ENCODE measurements around the gene BLOC1S5. TPM values are rescaled to one million over a fixed set of nuclear protein-coding genes. Genes with fewer than 3 reads are reported as not detected.

Gene BLOC1S5
- total and polyA plus RNA-seq, 2 of the 13 experiments (the other 11 are each of a cell fraction or from before 2014, with no cell fraction given) = 10.5 to 41.5 TPM

DNA sequence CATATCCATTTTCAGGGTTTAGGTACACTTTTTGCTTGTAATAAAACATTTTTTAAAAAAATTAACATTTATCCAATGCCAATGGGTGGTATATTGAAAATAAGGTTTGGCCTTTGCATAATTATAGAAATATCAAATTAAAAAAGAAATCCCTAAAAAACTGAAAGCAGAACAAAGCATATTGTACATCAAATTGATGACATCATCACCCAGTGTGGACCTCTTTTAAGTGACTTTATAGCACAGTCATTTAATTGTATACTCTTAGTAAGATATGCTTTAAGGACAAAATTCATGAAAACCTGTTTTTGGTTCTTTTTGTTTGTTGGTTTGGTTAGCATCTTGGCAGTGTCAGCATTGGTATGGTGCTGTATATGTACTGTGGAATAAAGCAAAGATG lies 39.5 kb upstream of the BLOC1S5 start:
- ATAC-seq = no peak
- Histone ChIP-seq H3K79me2 (ENCODE audit: insufficient read depth, low read length) (peaks cover 34% of the 10 kb centered on the region), H3K4me2 (ENCODE audit: low read depth, low read length) (no peak overlapping the region), H3K27me3 (ENCODE audit: control insufficient read depth in 1 of 2, insufficient read depth in 2 of 2, low read length in 2 of 2) (peaks cover 0 to 5% of the 10 kb centered on the region in 2 experiments; a peak in 1 of 5 replicates), H2AFZ (ENCODE audit: low read length) (no peak overlapping the region), H3K4me1 (ENCODE audit: insufficient read depth, low read length) (peaks cover 47% of the 10 kb centered on the region), H3K9ac (ENCODE audit: insufficient read depth, low read depth, low read length) (no peak overlapping the region), H3K9me3 (ENCODE audit: low read length) (no peaks in the 10 kb centered on the region), H3K27ac (ENCODE audit: extremely low read length, insufficient read depth, low read length) (no peak overlapping the region), H3K36me3 (replicated peaks in 1 of 2; ENCODE audit: control insufficient read depth in 1 of 2, insufficient read depth in 2 of 2, low read length in 2 of 2) (peaks cover 0 to 6% of the 10 kb centered on the region in 2 experiments; a peak in 4 of 5 replicates), H4K20me1 (ENCODE audit: insufficient read depth, low read length) (peaks cover 7% of the 10 kb centered on the region; the same call in 1 of the 2 replicates), H3K4me3 (replicated peaks in 1 of 3; ENCODE audit: insufficient read depth in 1 of 3, low read depth in 2 of 3, low read length in 3 of 3) (no peak overlapping the region)
- no peak for DNase-seq (ENCODE audit: low spot score)
- CTCF ChIA-PET (ENCODE audit: low intra/inter-chr PET ratio, low total read pairs) = no interaction called here
- FAIRE-seq = no peak
- POLR2A ChIA-PET = no interaction called here
- intact Hi-C loops (cut with micrococcal nuclease; ENCODE audit: unreplicated experiment) = loop anchor here (2.0 to 10.0 kb wide), 2 partner anchors 19 to 331 kb away; partner anchors contain the start of gene SLC35B3
- TF ChIP-seq, protein P1, sequence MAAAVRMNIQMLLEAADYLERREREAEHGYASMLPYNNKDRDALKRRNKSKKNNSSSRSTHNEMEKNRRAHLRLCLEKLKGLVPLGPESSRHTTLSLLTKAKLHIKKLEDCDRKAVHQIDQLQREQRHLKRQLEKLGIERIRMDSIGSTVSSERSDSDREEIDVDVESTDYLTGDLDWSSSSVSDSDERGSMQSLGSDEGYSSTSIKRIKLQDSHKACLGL (CRISPR knock-in tag; IDR thresholded peaks at IDR 0.05) = no peak
- TF ChIP-seq MAFF (IDR thresholded peaks at IDR 0.05; ENCODE audit: low read depth, low read length) (peak; percentile 33; the same call in 1 of the 2 replicates), FOXA1 (IDR thresholded peaks at IDR 0.05) (no peak), FOXA1 (CRISPR knock-in tag; IDR thresholded peaks at IDR 0.05) (no peak), MAFK (conservative IDR thresholded peaks at IDR 0.05 in 1 of 2, IDR thresholded peaks at IDR 0.05 in 1 of 2; ENCODE audit: low read length in 2 of 2) (peak; percentile 3 to 52; a peak in 2 of 4 replicates), ATF7 (IDR thresholded peaks at IDR 0.05) (peak; percentile 98), ATF7 (CRISPR knock-in tag; IDR thresholded peaks at IDR 0.05) (no peak), CREB1 (IDR thresholded peaks at IDR 0.05) (peak; percentile 81), CREB1 (CRISPR knock-in tag; IDR thresholded peaks at IDR 0.05) (no peak)
- in situ Hi-C loops (cut with HindIII; ENCODE audit: extremely low pct_ligation_motif_present, low pct_unique_long_range_greater_than_20kb) = no loop called here
- no TSS peak for BruUV-seq (replicated peaks)
